Cardiac fibroblast (primary cell): ENCODE measurements around the gene CHSY1.
A peak's percentile ranks its signal among the peaks of the same experiment; 100 is the strongest.

Experiments
- DNase-seq, 2 donors: peaks; one replicate each; pipeline versions ENCODE4 v3.0.0 to v3.0.0-alpha.2; 2010; ENCODE audit warnings: low read depth in 2 of 2
- H3K4me3 ChIP-seq, 2 donors: replicated peaks in 1 of 2; 1 replicate in 1 of 2; 2 replicates in 1 of 2; pipeline ENCODE4 v1.5.1; 2011; ENCODE audit warnings: low read depth in 2 of 2, low read length in 2 of 2, mild to moderate bottlenecking in 2 of 2, moderate library complexity in 1 of 2
- CTCF ChIP-seq: IDR thresholded peaks from one replicate; pipeline ENCODE4 v1.5.1; 2011; ENCODE audit warnings: low read depth, mild to moderate bottlenecking, low read length, inconsistent platforms

The CHSY1 gene, protein sequence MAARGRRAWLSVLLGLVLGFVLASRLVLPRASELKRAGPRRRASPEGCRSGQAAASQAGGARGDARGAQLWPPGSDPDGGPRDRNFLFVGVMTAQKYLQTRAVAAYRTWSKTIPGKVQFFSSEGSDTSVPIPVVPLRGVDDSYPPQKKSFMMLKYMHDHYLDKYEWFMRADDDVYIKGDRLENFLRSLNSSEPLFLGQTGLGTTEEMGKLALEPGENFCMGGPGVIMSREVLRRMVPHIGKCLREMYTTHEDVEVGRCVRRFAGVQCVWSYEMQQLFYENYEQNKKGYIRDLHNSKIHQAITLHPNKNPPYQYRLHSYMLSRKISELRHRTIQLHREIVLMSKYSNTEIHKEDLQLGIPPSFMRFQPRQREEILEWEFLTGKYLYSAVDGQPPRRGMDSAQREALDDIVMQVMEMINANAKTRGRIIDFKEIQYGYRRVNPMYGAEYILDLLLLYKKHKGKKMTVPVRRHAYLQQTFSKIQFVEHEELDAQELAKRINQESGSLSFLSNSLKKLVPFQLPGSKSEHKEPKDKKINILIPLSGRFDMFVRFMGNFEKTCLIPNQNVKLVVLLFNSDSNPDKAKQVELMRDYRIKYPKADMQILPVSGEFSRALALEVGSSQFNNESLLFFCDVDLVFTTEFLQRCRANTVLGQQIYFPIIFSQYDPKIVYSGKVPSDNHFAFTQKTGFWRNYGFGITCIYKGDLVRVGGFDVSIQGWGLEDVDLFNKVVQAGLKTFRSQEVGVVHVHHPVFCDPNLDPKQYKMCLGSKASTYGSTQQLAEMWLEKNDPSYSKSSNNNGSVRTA

DNA sequence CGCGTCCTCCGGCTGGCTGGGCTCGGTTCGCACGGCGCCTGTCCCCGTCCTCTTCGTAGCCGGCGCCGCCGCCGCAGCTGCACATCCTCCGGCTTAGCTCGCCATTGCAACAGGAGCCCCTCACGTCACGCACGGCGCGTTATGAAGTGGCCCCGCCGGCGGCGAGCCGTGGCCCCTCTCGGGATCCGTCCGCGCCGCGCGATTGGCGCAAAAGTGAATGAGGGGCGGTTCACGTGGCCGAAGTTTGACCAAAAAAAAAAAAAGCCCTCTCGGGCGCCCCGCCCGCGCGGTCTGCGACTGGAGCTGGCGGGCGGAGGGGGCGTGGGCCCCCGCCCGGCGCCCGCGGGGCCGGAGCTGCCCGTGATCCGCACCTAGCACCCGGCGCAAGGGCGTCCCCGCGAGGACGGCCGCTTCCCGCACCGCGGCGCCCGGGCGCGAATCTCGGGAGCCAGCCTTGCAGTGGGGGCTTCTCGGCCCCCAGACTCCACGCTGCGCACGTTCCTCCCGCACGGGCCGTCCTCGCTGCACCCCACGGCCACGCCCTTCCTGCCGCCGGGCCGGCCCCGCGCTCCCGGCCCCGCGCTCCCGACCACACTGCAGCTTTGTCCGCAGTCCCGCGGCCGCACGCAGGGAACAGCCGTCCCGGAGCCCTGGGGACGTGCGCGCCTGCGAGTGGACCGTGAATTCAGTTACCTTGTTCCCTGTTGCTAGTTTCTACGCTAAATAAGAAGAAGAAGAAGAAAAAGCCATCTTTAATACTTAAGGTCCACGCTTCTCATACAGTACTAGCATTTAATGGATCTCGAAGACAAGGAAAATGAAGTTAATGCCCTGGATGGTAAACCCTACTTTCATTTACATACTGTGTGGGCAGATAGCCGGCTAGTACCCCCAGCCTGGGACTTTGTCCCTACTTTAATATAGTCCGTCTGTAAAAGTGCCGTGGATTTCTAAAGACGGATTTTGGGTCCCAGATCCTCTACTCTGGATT lies at the start of gene CHSY1:
CHSY1 (minus strand) TSS at position 219 of the 991 bp plus-strand sequence. CDS start 592 bp downstream, outside the sequence.
- TF ChIP-seq CTCF, result no peak
- DNase-seq, result peak; percentile 95 to 97
- H3K4me3 ChIP-seq, result peak within 1 kb of the TSS; percentile 79 to 81

- H3K4me3 ChIP-seq, result no peak overlapping the region
- no peak for TF ChIP-seq CTCF
- peak; percentile 15 to 79 for DNase-seq
Observed at GRCh38 chr15:101296418-101297405, 44.9 kb upstream of the CHSY1 start.

DNA sequence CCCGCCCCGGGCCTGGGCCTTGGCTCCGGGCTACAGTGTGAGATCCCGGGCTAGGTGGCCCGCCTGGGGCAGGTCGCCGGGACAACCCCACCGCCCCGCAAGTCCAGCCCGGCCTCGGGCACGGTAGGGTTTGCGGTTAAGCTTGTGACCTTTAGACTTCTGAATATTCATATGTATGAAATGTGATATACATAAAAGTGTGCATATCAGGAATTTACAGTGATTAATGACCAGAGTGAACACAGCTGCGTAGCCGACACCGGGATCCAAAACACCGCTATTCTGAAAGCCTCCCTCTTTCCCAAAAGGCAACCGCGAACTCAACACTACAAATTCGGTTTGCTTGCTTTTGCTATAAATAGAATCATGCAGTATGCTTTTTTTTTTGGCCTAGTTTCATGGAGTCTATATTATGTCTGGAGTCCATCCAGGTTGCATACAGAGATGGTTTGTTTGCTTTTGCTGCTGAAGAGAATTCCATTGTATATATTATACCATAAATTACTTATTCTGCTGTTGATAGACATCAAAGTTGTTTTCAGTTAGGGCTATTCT lies 43.8 kb upstream of the CHSY1 start:
- peak overlapping the region; percentile 85 to 92 for H3K4me3 ChIP-seq
- no peak for TF ChIP-seq CTCF
- DNase-seq, result peak; percentile 7 to 49

GRCh38 chr15:101294731-101295606 lies 43.1 kb upstream of the CHSY1 start, which contains the start of gene SNRPA1:
Gene SNRPA1, minus strand, starts transcription at chr15:101295248. Its CDS starts 70 bp downstream, at chr15:101295178.
- no peak for TF ChIP-seq CTCF
- DNase-seq, result peak; percentile 96 to 98
- H3K4me3 ChIP-seq, result peak within 1 kb of the TSS; percentile 85 to 92

- peak overlapping the region; percentile 12 to 92 for H3K4me3 ChIP-seq
- TF ChIP-seq CTCF, result no peak
- DNase-seq, result peak in 1 of 2 donors; percentile 5
Observed at GRCh38 chr15:101293122-101293521, 41.3 kb upstream of the CHSY1 start.
